ENCODE measurements around the gene SLC9C1.
A peak's percentile ranks its signal among the peaks of the same experiment; 100 is the strongest.

Gene SLC9C1

DNA sequence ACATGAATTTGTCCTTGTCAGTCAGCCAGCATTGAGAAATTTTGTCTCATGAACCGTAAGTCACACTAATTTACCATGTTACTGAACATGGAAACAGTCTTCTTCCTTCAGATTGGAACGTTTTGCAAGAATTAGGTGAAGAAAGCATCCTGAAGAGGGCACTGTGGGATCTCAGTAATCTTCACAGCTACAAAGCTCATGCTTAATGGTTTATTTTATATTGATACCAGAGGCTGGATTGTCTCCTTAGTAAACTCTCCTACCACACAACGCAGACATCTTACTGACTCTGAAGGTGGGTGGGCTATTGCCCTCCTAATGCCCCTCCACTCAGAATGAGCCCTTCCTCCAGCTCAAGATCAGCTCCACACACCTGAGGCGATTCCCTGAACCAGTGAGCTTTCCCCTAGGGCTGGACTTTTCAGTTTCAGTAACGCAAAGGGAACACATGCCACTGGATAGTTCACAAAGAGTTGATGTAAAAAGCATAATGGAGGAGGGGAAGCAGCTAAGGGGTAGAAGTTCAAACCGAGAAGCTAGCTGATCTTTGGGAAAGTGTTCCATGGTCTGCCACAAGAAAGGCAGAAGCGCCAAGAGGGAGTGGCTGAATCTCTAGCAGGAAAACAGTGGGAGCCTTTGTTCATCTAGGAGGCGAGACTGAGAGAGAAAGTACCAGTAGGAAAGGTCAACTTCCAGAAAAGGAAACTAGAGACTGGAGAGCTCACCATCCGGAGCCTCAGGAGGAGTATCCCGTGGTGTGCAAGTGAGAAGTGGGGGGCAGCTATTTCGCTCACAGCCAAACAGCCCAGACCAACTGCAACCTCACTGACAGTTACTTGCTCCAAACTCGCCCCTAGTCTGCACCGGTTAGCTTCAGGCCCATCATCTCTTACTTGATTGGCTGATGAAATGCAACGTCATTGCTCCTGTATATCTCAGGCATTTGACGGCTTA is at the start of gene SLC9C1:
Gene SLC9C1, minus strand, starts transcription at position 849 of the 954 bp plus-strand sequence. CDS start 7,425 bp downstream, outside the sequence.
- peak in 1 of 2 donors; percentile 2 for DNase-seq (ENCODE audit: low read depth in 2 of 2)

DNA sequence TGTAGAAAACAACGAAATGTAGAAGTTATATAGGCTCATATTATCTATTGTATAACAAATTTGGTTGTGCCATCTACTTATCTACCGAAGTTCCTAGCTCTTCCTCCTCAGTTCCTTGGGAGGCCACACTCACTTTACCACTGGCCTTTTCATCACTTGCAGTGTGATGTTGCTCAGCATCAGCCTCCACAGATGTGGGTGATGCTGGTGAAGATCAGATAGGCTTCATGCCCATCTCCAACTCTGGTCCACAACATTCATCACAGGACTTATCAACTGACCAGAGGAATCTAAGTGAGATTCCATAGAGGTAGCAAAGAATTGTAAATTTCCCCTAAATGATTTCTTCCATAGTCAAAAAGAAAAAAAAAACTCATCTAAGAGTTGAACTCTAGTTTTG is 47.4 kb upstream of the SLC9C1 start:
- DNase-seq (ENCODE audit: low read depth in 2 of 2) = no peak

DNA sequence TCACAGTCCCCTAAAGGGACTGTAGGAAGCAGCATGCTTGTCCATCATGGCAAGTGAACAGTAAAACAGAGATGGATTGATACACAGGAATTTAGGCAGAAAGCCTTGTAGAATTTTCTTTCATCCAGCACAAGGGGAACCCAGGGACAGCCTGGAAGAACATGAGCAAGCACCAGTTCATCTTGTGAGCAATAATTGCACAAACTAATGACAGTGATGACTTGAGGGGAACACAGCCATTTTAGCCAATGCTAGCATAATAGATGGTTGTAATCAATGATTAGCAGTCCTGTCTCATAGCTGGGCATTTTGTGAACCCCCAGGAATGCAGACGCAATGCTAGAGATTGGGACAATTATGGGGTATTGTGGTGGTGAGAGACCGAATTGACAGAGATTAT is 45.6 kb upstream of the SLC9C1 start:
- DNase-seq (ENCODE audit: low read depth in 2 of 2) = no peak

DNA sequence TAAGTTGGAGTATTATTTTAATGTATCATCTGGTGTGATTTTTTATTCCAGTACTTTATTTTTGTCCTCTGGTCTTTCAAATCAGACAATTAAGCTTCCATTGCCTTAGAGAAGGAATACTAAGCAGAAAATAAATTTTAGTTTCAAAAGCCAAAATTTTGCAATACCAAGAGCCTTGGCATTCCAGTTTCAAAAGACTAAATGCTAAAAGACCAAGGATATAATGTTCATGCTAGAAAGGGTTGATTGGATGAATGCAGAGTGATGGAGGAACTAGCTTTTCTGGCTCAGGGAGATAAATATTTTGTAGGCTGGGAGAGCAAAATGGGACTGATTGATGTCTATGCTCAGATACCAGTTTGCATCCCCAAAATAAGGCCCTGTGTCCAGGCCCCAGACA is 45.1 kb upstream of the SLC9C1 start:
- DNase-seq (ENCODE audit: low read depth in 2 of 2) = no peak

DNA sequence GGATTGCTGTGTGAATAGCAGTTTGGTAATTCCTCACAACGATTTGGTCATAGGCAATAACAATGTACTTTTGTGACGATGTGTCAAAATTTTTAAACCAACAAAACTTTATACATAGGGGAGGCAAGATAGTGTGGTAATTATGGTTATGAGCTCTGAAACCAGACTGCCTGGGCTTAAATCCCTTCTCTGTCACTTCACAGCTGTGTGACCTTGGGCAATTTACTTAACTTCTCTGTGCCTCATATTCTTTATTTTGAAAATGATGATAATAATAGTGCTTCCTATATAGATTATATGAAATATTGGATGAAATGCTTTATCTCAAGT is 44.7 kb upstream of the SLC9C1 start:
- DNase-seq (ENCODE audit: low read depth in 2 of 2) = no peak

DNA sequence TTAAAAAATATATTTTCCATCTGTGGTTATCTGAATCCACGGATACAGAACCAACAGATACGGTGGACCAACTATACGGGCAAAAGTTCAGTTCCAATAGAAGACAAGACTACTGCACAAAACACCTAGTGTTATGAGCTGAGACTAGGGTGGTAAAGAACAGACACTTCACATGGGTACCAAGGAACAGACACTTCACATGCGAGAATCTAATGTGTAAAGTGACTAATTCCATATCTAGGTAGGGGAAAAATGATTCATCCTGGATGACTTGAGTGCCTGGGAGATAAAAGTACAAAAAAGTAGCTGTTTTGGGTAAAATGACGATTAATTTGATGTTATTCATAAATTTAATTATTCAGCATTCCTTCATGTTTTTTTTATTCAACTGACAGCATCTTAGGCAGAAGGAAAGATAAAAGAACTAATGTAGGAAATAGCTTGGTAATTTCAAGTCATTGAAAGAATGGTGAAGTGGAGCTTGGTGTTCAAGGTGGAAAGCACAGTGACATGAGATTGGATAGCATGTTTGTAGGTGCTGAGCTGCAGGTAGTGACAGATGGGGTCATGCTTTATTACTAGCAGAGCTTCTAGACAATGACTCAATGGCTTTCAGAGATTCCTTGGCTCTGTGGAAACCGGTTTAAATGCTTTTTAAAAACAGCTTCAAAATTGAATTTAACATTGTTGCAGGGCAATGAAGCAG is 44.2 kb upstream of the SLC9C1 start:
- DNase-seq (ENCODE audit: low read depth in 2 of 2) = no peak

DNA sequence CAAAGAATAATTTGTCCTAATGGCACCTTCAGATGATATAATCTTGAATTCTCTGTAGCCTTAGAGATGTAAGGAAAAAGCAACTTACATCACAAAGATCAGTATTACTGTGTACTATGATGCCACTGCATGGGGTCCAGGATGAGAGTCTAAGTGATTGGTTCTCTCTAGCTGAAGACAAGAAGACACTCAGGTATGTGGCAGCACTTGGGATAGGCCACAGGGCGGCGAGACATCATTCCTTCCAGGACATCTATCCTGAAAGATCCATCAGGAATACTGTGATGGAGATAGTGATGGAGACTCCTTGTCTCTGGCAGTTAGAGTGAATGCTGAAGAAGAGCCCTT is 41.4 kb upstream of the SLC9C1 start:
- no peak for DNase-seq (ENCODE audit: low read depth in 2 of 2)

DNA sequence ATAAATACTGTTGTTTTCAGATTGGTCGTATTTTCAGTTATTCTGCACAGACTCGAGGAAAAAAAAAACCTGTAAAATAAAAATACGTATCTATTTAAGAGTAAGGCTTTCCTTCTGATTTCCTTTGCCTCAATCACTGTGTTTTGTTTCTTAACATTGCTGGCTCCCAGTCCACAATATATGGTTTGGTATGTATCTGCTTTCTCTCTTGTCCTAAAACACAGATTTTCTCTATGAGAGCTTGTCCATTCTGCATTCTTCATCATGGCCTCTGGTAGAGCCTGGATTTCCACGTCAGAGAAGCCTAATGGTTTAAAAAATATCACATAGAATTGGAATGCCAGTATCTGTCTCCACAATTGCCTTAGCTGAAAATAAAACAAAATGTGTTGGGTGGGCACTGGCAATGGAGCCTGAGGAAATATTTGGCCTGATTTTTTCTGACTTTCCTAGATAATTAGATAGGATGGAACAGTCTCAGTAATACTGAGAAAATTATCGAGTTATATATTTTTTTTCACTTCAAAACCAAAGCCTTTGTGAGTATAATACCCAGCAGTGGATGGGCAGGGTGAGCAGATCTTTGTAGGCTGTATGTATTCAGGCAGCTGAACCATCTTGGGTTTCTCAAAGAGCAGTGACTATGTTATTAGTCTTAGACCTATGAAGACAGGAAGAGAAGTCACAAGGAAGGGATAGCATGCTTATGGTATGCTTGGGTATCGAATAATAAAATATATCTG is 40.8 kb upstream of the SLC9C1 start:
- DNase-seq (ENCODE audit: low read depth in 2 of 2) = no peak

DNA sequence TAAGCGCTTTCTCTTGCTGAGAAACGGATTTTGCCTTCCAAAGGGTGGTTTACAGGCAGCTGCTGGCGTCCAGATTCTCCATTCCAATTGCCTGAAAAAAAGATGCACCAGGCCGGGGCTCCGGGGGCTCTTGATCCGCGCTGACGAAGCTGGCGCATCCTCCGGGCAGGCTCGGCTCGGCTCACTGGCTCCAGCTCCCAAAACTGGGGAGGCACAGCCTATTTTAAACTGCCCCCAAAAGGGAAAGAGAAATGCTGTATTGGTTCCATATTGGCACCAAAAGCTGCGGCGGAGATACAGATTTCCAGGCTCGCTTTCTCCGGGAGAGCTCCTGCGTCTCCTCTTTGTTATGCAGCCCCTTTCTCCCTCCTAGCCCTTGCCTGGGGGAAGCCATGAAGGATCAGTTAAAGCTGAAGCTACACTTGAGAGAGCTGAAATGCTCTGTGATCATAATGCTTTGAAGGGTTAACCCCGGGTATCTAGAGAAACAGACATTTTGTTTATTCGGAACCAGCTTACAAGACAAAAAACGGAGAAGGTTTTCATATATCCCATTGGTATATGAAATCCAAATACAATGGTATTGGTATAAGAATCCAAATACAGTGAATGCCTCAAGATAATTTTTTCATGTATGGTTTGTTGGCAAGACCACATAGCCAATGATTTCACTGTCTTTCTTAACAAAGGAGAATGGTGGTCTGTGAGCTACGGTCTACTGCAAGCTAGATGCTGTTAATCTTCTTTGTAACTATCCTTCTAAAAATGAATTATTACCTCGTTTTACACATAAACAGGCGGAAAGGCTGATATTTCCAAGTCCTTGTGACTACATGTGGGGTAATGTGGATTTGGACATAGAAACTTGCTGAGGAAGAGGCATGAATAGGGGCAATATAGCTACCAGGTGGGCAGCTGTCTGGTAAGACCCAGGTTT is 39.6 kb upstream of the SLC9C1 start:
- peak in 1 of 2 donors; percentile 5 for DNase-seq (ENCODE audit: low read depth in 2 of 2)

DNA sequence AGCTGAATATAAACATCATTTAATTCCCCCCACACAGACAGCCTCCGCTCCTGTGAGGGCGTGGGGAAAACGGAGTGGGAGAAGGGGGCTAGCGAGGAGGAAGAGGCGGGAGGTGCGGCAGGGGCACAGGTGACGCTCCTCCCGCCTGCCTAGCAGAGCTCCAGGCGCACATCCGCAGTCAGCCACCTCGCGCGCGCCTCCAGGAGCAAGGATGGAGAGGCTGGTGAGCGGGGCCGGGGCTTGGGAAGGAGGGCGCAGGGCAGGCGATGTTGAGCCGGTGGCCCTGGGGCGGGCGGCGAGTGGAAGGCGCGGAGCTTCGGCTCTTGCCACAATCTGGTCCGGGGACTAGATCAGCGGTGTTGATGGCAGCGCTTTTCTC is 39.0 kb upstream of the SLC9C1 start, which contains the start of gene CD200:
Gene CD200, plus strand, starts transcription at position 155 of the 379 bp plus-strand sequence. Its CDS starts 57 bp downstream, at position 212.
- peak in 1 of 2 donors; percentile 14 for DNase-seq (ENCODE audit: low read depth in 2 of 2)

DNA sequence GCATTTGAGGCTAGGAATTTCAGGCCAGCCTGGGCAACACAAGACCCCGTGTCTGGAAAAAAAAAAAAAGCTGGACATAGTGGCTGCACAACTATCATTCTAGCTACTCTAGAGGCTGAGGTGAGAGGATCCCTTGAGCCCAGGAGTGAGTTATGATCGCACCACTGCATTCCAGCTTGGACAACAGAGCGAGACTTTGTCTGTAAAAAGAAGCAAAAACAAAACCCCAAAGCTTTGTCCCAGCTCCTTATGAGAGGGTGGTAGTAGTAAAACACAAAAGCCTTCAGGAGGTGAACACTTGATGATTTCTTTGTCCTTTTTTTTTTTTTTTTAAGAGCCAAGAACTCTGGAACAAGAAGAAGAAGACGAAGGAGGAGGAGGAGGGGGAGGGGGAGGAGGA is 37.8 kb upstream of the SLC9C1 start:
- no peak for DNase-seq (ENCODE audit: low read depth in 2 of 2)

DNA sequence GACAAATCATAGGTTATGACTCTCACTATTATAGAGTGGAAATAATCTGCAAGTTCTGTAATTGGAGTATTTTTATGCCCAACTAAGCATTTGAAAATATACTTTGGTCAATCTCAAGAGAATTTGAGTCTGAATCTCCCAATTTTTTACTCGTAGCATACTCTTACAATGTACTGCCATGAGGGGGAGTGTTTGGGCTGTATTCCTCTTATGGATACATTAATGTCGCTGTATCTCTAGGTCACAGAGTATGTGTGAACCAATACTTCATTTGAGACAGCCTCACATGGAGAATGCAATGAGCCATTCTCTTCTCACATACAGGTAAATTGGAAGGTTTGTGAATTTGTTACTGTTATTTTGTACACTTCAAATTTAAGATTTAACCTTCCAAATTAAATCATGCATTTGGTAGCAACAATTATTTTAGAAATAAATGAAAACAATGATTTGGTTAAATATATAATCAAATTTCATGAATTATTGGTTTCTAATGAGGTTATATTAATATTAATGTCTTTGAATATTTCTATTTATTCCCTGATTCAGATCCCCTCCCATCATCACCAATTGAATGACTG is 33.4 kb upstream of the SLC9C1 start:
- DNase-seq (ENCODE audit: low read depth in 2 of 2) = no peak

DNA sequence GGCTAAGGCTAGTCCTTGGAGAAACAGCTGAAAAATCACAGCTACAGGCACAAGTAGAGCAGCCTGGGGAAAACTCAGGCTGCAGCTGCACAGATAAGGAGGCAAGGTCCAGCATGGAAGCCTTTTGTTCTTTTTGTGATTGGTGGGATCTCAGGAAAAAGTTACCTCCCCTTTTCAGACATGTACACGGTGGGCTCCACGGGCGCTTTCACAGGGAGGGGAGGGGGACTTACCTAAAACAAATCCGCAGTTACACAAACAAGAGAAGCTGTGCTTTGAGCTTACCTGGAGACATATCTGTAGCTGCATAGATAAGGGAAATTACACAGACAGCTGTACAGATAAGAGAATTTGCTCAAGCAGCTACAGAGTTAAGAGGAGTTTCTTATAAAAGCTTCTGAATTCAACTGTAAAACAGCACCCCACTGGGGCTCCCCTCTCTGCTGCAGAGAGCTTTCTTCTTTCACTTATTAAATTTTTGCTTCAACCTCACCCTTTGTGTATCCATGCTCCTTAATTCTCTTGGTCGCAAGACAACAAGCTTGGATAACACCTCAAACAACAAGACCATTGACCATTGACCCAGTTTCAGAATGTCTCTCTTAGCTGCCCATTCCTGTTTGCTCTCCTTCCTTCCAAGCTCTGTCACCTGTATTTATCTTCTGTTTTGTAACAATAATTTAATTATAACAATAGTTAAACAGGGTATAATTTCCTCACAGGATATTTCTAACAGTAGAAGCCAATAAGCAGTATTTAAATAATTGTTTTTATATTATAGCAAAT is 28.0 kb upstream of the SLC9C1 start:
- no peak for DNase-seq (ENCODE audit: low read depth in 2 of 2)

DNA sequence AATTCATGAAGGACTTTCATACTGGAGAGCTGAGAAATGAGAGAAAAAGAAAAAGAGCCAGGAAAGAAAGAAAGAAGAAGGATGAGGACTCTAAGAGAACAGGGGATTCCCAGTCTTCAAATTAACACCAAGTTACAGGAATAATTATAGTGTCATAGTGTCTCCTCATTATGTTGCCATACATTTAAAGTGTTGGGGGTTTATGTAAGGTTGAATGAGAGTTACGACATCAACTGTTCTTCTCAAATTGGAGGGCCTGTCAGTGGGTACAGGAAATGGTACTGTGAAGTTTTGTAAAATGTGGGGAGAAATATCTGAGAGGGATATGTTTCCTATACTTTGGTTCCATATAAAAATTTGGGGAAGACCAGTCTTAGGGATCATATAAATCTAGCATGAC is 26.7 kb upstream of the SLC9C1 start:
- no peak for DNase-seq (ENCODE audit: low read depth in 2 of 2)

DNA sequence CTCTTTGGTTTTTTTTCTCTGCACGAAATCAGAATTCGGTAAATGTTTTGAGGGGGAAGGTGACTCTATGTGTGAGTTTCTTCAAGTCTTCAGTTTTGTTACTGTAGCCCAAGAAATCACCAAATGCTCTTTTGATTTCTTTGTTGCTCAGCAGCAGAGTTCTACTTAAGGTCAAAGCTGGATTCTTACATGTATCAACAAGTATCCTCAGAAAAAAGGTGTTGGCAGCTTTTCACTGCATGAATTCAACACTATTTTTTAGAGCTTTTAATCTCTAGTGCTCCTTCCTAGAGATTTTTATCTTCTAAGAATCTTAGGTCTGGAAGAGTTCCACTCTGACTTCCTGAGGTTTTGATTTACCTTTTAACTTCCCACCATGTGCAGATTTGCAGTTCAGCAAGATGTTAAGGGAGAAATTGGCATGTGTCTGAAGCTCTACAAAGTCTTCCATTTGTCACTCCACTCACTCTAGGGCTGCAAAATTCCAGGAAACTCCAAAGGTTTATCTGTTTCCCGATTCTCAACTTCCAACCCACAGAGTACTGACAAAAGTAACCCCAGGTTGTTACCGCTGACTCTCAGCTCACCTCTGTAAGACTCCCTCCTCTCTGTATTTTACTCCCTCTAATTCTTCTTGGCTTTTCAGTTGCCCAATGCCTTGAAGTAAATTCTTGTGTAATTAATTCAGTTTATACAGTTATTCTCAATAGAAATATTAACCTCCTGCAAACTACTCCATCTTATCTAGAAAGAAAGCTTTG is 25.7 kb upstream of the SLC9C1 start:
- no peak for DNase-seq (ENCODE audit: low read depth in 2 of 2)

DNA sequence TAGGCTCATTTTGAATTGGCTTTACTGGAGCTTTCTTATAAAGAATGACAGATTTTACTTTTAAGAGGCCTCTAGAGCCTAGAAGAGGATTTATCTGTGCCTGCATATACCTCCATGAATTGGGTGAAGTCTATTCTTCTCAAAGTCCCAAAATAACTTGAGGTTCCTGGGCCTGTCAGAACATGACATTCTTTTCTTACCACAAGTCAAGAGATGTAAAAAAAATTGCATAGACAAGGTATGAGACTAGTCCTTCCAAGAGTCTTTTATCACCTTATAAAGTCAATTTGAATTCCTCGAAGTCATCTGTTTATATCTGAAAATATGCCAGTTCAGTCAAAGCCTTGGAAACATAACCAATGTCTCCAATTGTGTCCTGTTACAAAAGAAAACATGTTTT is 21.8 kb upstream of the SLC9C1 start:
- DNase-seq (ENCODE audit: low read depth in 2 of 2) = no peak

DNA sequence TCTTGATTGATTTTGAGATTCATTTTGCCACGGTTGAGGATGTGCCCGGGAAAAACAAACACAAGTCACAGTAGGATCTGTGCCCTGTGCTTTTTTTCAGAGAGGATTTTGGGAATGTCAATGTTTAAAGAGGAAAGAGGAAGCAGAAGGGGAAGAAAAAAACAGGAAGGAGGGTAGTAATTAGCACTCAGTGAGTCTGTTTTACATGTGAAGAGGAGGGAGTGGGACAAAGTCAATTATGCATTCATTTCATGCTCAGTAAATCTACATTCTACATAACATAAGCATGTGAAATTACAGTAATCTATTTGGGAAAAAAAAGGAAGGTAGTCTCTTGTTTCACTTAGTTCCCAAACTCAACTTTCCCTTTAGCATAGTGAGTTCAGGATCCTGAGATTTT is 20.6 kb upstream of the SLC9C1 start:
- no peak for DNase-seq (ENCODE audit: low read depth in 2 of 2)

DNA sequence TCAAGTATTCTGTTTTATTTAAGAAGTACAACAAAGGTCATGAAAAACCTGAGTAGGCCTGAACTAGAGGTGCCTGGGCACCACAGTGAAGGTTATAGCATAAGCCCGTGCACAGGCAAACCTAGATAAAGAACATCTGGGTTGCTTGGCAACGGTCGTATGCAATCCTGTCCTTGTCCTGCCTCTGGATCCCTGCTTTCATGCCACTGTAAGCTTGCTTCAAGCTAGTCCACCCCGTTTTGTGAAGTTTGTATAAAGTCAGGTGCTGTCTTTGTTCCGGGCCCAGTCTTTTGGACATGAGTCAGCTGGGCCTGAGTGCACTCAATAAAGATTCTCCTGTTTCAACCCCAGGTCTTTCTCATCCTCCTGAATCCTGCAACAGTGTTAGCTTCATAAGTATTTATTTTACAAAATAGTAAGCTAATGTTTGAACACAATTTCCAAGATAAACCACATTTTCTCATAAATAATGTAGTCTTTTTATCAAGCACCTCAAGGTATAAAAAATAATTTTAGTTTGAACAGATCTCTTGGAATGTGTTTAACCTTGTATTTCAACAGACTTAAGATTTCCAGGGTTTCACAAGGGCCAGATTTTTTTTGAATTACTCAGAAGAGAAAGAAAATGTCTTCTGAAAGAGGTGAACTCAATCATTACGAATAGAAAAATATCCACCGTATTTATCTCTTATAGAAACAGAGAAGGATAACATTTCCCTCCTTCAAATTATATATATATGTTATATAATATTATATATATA is 14.3 kb upstream of the SLC9C1 start:
- DNase-seq (ENCODE audit: low read depth in 2 of 2) = no peak

DNA sequence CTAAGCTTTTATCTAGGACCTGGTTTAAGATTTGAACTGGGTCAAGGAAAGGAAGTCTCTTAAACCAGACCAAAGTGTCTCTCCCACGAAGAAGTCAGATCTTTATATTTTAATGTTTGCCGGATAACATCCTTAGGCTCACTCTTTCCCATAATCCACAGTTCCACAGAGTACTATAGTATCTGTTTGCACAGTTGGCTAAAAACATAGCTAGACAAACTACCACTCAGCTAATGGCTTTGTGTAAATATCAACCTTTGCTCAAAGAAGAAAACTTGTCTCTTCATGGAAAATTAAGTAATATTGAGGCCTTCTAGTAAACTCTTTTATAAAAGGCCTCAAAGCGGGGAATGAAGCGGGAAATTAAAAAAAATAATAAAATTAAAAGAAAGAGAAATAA is 13.5 kb upstream of the SLC9C1 start:
- no peak for DNase-seq (ENCODE audit: low read depth in 2 of 2)
